KMS-11 (cell line): ENCODE results near the gene BIRC7.

Source experiments
- H2AFZ ChIP-seq: fragments of 200-600 bp; sonication (generic); 2 replicates; pipeline ENCODE4 v1.6.1; 2016; ENCODE audit warnings: antibody characterized with exemption, mixed run types, low read depth
- H3K27ac ChIP-seq: fragments of 200-600 bp; sonication (generic); 2 replicates; pipeline ENCODE4 v1.6.1; 2016; ENCODE audit warnings: mild to moderate bottlenecking, mixed run types
- H3K27me3 ChIP-seq: fragments of 200-600 bp; sonication (generic); 2 replicates; pipeline ENCODE4 v1.6.1; 2017; ENCODE audit warnings: mild to moderate bottlenecking, low read depth, mixed run types, moderate library complexity; ENCODE audit not compliant: insufficient read depth
- H3K36me3 ChIP-seq: fragments of 200-600 bp; sonication (generic); 2 replicates; pipeline ENCODE4 v1.6.1; 2017; ENCODE audit warnings: mild to moderate bottlenecking, mixed run types; ENCODE audit not compliant: insufficient read depth
- H3K4me1 ChIP-seq: fragments of 200-600 bp; sonication (generic); 2 replicates; pipeline ENCODE4 v1.6.1; 2016; ENCODE audit warnings: mild to moderate bottlenecking, low read depth, mixed run types; ENCODE audit not compliant: poor library complexity, severe bottlenecking
- H3K4me2 ChIP-seq: fragments of 200-600 bp; sonication (generic); 2 replicates; pipeline ENCODE4 v1.7.0; 2016; ENCODE audit warnings: mild to moderate bottlenecking, mixed run types
- H3K4me3 ChIP-seq: fragments of 200-600 bp; sonication (generic); IDR thresholded peaks from 2 replicates; pipeline ENCODE4 v1.6.1; 2017; ENCODE audit warnings: low read depth, low read length, mixed read lengths; ENCODE audit not compliant: insufficient read depth
- H3K79me2 ChIP-seq: fragments of 200-600 bp; sonication (generic); 2 replicates; pipeline ENCODE4 v1.6.1; 2016; ENCODE audit warnings: low read depth, mixed run types; ENCODE audit not compliant: insufficient read depth
- H3K9ac ChIP-seq: fragments of 200-600 bp; sonication (generic); 2 replicates; pipeline ENCODE4 v1.6.1; 2016; ENCODE audit warnings: mild to moderate bottlenecking, mixed run types
- H4K20me1 ChIP-seq: fragments of 200-600 bp; sonication (generic); 2 replicates; pipeline ENCODE4 v1.6.1; 2016; ENCODE audit warnings: mild to moderate bottlenecking, mixed run types; ENCODE audit not compliant: insufficient read depth
- CTCF ChIP-seq: fragments of 200-600 bp; sonication (generic); conservative IDR thresholded peaks from 2 replicates; pipeline ENCODE4 v1.6.1; 2017; ENCODE audit warnings: low read depth, mild to moderate bottlenecking, antibody characterized with exemption, low read length, moderate library complexity, mixed read lengths

The BIRC7 gene

GRCh38 chr20:63189846-63190559 lies 45.7 kb upstream of the BIRC7 start:
- no peak overlapping the region for H3K4me3 ChIP-seq
- H3K4me1 ChIP-seq, result no peaks in the 10 kb centered on the region
- H4K20me1 ChIP-seq, result no peaks in the 10 kb centered on the region
- no peaks in the 10 kb centered on the region for H3K36me3 ChIP-seq
- no peak overlapping the region for H3K27ac ChIP-seq
- H3K4me2 ChIP-seq, result no peak overlapping the region
- TF ChIP-seq CTCF, result no peak
- no peak overlapping the region for H2AFZ ChIP-seq
- peaks cover 6% of the 10 kb centered on the region; the same call in 1 of the 2 replicates for H3K27me3 ChIP-seq
- H3K79me2 ChIP-seq, result no peaks in the 10 kb centered on the region
- H3K9ac ChIP-seq, result no peak overlapping the region

GRCh38 chr20:63190828-63191227 lies 44.9 kb upstream of the BIRC7 start:
- Histone ChIP-seq H3K9ac (no peak overlapping the region), H4K20me1 (0 out of 2 replicates have a peak, but pooled peaks cover 2% of the 10 kb centered on the region), H3K27ac (no peak overlapping the region), H3K79me2 (no peaks in the 10 kb centered on the region; the same call in 1 of the 2 replicates), H3K4me2 (no peak overlapping the region), H3K36me3 (no peaks in the 10 kb centered on the region), H3K27me3 (peaks cover 6% of the 10 kb centered on the region; the same call in 1 of the 2 replicates), H3K4me1 (no peaks in the 10 kb centered on the region), H3K4me3 (no peak overlapping the region), H2AFZ (no peak overlapping the region)
- TF ChIP-seq CTCF, result no peak

- Histone ChIP-seq H3K9ac (no peak overlapping the region), H3K4me3 (no peak overlapping the region), H3K79me2 (peaks cover under 1% of the 10 kb centered on the region; the same call in 1 of the 2 replicates), H4K20me1 (0 out of 2 replicates have a peak, but pooled peaks cover 8% of the 10 kb centered on the region), H3K27ac (no peak overlapping the region), H3K4me1 (no peaks in the 10 kb centered on the region), H3K36me3 (no peaks in the 10 kb centered on the region; the same call in 1 of the 2 replicates), H3K4me2 (no peak overlapping the region), H3K27me3 (peaks cover 6% of the 10 kb centered on the region; the same call in 1 of the 2 replicates), H2AFZ (no peak overlapping the region)
- TF ChIP-seq CTCF, result no peak
These were observed 44.3 kb upstream of the BIRC7 start for GRCh38 chr20:63191400-63191799.

GRCh38 chr20:63192721-63193120 lies 43.0 kb upstream of the BIRC7 start:
- Histone ChIP-seq H4K20me1 (peaks cover 12% of the 10 kb centered on the region; the same call in 1 of the 2 replicates), H3K79me2 (peaks cover 13% of the 10 kb centered on the region; the same call in 1 of the 2 replicates), H3K4me3 (no peak overlapping the region), H3K36me3 (no peaks in the 10 kb centered on the region; the same call in 1 of the 2 replicates), H3K4me2 (no peak overlapping the region), H3K27ac (no peak overlapping the region), H3K27me3 (peaks cover 6% of the 10 kb centered on the region; the same call in 1 of the 2 replicates), H3K9ac (no peak overlapping the region), H2AFZ (no peak overlapping the region), H3K4me1 (no peaks in the 10 kb centered on the region)
- TF ChIP-seq CTCF, result no peak
